BJ (cell line): ENCODE data around the gene RMDN3. TPM values are rescaled to one million over a fixed set of nuclear protein-coding genes. Genes with fewer than 3 reads are reported as not detected.

Experiments used
- CTCF ChIA-PET: fragments of 350-600 bp; formaldehyde crosslinking; extraction: SDS; loops from one replicate; lab custom pipeline; 2021; ENCODE audit warnings: antibody characterized with exemption, inconsistent platforms; lab: Yijun Ruan, JAX
- POLR2A ChIA-PET: fragments of 300-600 bp; sonication (Branson Sonifier 250); formaldehyde crosslinking; extraction: SDS; loops from one replicate; lab custom pipeline; 2021; ENCODE audit warnings: antibody characterized with exemption; lab: Charles Lee
- DNase-seq: peaks from one replicate; pipeline ENCODE4 v3.0.0-alpha.2; 2011; ENCODE audit warnings: low read depth
- H3K27me3 ChIP-seq: 2 replicates; pipeline ENCODE4 v1.6.0; 2011; ENCODE audit warnings: low read length; ENCODE audit not compliant: control insufficient read depth, insufficient read depth
- H3K36me3 ChIP-seq: 2 replicates; pipeline ENCODE4 v1.5.1; 2011; ENCODE audit warnings: low read length; ENCODE audit not compliant: control insufficient read depth, insufficient read depth
- H3K4me3 ChIP-seq: 2 replicates; pipeline ENCODE4 v1.5.1; 2011; ENCODE audit warnings: low read depth, mild to moderate bottlenecking, control low read depth, low read length
- polyA plus RNA-seq: library from polyadenylated mRNA; depleted of rRNA; stranded (reverse); fragments of >200 nt; gene quantifications from 2 replicates; pipeline ENCODE4 v1.2.3, GENCODE V29; 2011
- TF ChIP-seq, protein P1 (sequence below): IDR thresholded peaks from 2 replicates; pipeline ENCODE4 v1.5.1; 2011; ENCODE audit warnings: low read depth, mild to moderate bottlenecking, control low read depth, inconsistent platforms, low read length, moderate library complexity; ENCODE audit not compliant: insufficient read depth

RMDN3 gene
- polyA plus RNA-seq, 1 experiment, result 28.3 TPM

DNA sequence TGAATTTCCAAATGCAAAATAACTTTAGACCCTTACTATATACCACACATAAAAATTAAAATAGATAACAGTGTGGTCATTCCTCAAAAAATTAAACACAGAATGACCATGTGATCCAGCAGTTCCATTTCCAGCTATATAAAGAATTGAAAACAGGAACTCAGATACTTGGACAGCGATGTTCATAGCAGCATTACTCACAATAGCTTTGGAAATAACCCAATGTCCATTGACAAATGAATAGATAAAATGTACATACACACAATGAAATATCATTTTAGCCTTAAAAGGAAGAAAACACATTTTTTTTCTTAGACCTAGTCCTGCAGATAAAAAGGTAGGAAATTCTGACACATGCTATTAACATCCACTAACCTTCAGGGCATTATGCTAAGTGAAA lies 33.4 kb downstream of the RMDN3 start:
- TF ChIP-seq, protein P1, sequence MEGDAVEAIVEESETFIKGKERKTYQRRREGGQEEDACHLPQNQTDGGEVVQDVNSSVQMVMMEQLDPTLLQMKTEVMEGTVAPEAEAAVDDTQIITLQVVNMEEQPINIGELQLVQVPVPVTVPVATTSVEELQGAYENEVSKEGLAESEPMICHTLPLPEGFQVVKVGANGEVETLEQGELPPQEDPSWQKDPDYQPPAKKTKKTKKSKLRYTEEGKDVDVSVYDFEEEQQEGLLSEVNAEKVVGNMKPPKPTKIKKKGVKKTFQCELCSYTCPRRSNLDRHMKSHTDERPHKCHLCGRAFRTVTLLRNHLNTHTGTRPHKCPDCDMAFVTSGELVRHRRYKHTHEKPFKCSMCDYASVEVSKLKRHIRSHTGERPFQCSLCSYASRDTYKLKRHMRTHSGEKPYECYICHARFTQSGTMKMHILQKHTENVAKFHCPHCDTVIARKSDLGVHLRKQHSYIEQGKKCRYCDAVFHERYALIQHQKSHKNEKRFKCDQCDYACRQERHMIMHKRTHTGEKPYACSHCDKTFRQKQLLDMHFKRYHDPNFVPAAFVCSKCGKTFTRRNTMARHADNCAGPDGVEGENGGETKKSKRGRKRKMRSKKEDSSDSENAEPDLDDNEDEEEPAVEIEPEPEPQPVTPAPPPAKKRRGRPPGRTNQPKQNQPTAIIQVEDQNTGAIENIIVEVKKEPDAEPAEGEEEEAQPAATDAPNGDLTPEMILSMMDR, result no peak
- H3K4me3 ChIP-seq, result no peak overlapping the region
- no peak for DNase-seq
- ChIA-PET POLR2A (no interaction called here), CTCF (no interaction called here)
- no peaks in the 10 kb centered on the region for H3K27me3 ChIP-seq
- no peaks in the 10 kb centered on the region for H3K36me3 ChIP-seq

DNA sequence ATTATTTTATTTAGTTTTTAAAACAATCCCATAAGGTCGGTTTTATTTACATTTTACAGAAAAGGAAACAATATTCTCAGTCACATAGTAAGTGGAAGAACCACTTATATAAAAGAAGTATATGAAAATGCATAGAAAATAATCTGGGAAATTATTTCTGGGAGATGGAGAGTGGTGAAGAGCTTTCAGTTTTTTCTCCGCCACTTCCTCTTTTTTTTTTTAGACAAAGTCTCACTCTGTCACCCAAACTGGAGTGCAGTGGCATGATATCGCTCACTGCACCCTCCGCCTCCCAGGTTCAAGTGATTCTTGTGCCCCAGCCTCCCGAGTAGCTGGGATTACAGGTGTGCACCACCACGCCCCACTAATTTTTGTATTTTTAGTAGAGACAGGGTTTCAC lies 38.9 kb downstream of the RMDN3 start:
- Histone ChIP-seq H3K36me3 (no peaks in the 10 kb centered on the region), H3K4me3 (no peak overlapping the region), H3K27me3 (no peaks in the 10 kb centered on the region)
- CTCF ChIA-PET, result no interaction called here
- no peak for DNase-seq
- POLR2A ChIA-PET, result no interaction called here
- TF ChIP-seq, protein P1, result no peak

DNA sequence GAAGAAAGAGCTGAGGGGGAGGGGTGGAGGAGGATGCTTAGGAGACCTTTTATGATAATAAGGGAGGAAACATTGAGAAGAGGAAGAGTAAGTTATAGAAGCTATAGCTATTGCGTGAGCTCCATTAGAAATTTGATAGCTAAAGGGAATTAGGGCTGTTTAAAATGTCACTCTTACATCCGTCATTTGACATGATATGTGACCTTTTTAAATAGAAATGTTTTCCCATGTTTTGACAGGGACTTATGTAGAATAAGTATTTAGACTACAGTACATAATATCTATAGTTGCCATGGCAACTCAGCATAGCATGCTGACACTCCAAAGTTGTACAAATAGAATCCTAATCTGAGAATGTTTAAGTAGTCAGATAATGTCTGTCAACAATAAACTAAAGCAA lies 40.9 kb downstream of the RMDN3 start:
- ChIA-PET POLR2A (no interaction called here), CTCF (interaction anchor here (0.9 to 1.0 kb wide), 2 partner anchors 18 to 20 kb away, joined by 3 to 4 read pairs; no protein-coding TSS in a partner anchor)
- TF ChIP-seq, protein P1, result no peak
- no peak overlapping the region for H3K4me3 ChIP-seq
- DNase-seq, result no peak
- no peaks in the 10 kb centered on the region for H3K27me3 ChIP-seq
- H3K36me3 ChIP-seq, result peaks cover 2% of the 10 kb centered on the region; the same call in 1 of the 2 replicates

DNA sequence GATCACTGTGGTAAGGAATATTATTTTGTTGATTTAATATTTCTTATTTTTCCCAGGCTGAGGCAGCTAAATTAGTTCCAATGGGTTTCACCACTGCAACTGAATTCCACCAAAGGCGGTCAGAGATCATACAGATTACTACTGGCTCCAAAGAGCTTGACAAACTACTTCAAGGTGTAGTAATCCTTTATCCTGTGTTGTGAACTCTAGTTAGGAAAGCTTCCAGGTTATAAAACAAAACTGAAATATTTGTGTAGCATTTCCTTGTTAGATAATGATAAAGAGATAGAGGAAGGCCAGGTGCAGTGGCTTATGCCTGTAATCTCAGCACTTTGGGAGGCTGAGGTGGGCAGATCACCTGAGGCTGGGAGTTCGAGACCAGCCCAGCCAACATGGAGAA lies 48.9 kb downstream of the RMDN3 start:
- DNase-seq, result no peak
- Histone ChIP-seq H3K27me3 (no peaks in the 10 kb centered on the region), H3K36me3 (peaks cover 2% of the 10 kb centered on the region; the same call in 1 of the 2 replicates), H3K4me3 (no peak overlapping the region)
- TF ChIP-seq, protein P1, result no peak
- POLR2A ChIA-PET, result no interaction called here
- CTCF ChIA-PET, result interaction anchor here (1.2 kb wide), 1 partner anchor 18 kb away, joined by 3 read pairs; no protein-coding TSS in a partner anchor

DNA sequence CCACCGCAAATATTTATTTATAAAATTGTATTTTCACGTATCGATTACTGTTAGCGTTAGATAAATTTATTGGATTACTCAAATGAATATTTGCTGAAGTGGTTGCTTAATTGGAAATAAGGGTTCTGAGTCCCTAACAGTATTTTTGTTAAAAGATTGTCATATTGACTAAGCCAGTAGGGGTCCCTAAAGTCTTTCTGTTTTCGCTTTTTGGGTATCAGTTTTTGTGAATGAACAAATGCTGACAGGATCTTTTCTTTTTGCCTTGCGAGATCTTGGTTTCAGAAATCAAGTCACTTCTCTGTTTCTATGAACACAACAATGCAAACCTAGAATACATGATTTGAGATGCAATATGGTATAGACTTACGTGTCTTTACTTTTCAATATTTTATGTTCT lies 53.0 kb downstream of the RMDN3 start:
- CTCF ChIA-PET, result interaction anchor here (0.8 to 0.9 kb wide), 2 partner anchors 42 to 239 kb away, joined by 3 read pairs; no protein-coding TSS in a partner anchor
- TF ChIP-seq, protein P1, result peak; percentile 23
- no peak for DNase-seq

More for the DNA sequence above, 53.0 kb downstream of the RMDN3 start:
- POLR2A ChIA-PET, result no interaction called here
- Histone ChIP-seq H3K36me3 (no peaks in the 10 kb centered on the region; the same call in 1 of the 2 replicates), H3K27me3 (no peaks in the 10 kb centered on the region), H3K4me3 (no peak overlapping the region)
